CD4-positive, alpha-beta memory T cell (primary cell): ENCODE data around the gene TRIM2. TPM values are rescaled to one million over a fixed set of nuclear protein-coding genes. Genes with fewer than 3 reads are reported as not detected.

Experiments used
- CTCF ChIA-PET: fragments of 350-600 bp; sonication (Branson Sonifier 250); formaldehyde crosslinking; loops from one replicate; lab custom pipeline; 2021; ENCODE audit warnings: inconsistent platforms; ENCODE audit not compliant: partially characterized antibody; lab: Charles Lee
- POLR2A ChIA-PET: fragments of 350-600 bp; sonication (Branson Sonifier 250); formaldehyde crosslinking; loops from one replicate; lab custom pipeline; 2021; ENCODE audit not compliant: partially characterized antibody; lab: Charles Lee
- DNase-seq, 5 donors: peaks; one replicate each; pipeline versions ENCODE4 v3.0.0 to v3.0.0-alpha.2; 2020 to 2022; ENCODE audit warnings: mixed read lengths in 1 of 5
- H3K27ac ChIP-seq: one replicate; pipeline ENCODE4 v1.7.0; 2013; ENCODE audit warnings: low read depth, low read length
- H3K27me3 ChIP-seq: 2 replicates; pipeline ENCODE4 v1.7.0; 2013; ENCODE audit warnings: mild to moderate bottlenecking, low read length, moderate library complexity; ENCODE audit not compliant: insufficient read depth
- H3K36me3 ChIP-seq: 2 replicates; pipeline ENCODE4 v1.7.0; 2013; ENCODE audit warnings: mild to moderate bottlenecking, low read length, moderate library complexity; ENCODE audit not compliant: insufficient read depth
- H3K4me1 ChIP-seq: 2 replicates; pipeline ENCODE4 v1.7.0; 2013; ENCODE audit warnings: mild to moderate bottlenecking, low read length, moderate library complexity; ENCODE audit not compliant: insufficient read depth
- H3K4me3 ChIP-seq, 2 donors: one replicate each; pipeline ENCODE4 v1.7.0; 2013; ENCODE audit warnings: low read length in 2 of 2, mild to moderate bottlenecking in 1 of 2
- H3K9me3 ChIP-seq, 2 donors: one replicate each; pipeline ENCODE4 v1.7.0; 2013; ENCODE audit warnings: low read length in 2 of 2, control low read depth in 1 of 2; ENCODE audit not compliant: control insufficient read depth in 1 of 2
- H3K27ac Mint-ChIP-seq, 7 donors: one replicate each; pipeline ENCODE4 v1.8.0; 2020 to 2021; ENCODE audit warnings: mixed read lengths in 7 of 7, mild to moderate bottlenecking in 6 of 7, inconsistent platforms in 3 of 7, moderate library complexity in 3 of 7
- H3K27me3 Mint-ChIP-seq, 2 donors: one replicate each; pipeline ENCODE4 v1.8.0; 2020 to 2021; ENCODE audit warnings: mixed read lengths in 2 of 2
- H3K36me3 Mint-ChIP-seq, 2 donors: one replicate each; pipeline ENCODE4 v1.8.0; 2020 to 2021; ENCODE audit warnings: mixed read lengths in 2 of 2, inconsistent platforms in 1 of 2, mild to moderate bottlenecking in 1 of 2
- H3K4me1 Mint-ChIP-seq, 4 donors: one replicate each; pipeline ENCODE4 v1.8.0; 2020 to 2021; ENCODE audit warnings: mixed read lengths in 4 of 4, mild to moderate bottlenecking in 1 of 4
- H3K4me3 Mint-ChIP-seq, 8 donors: one replicate each; pipeline ENCODE4 v1.8.0; 2020 to 2021; ENCODE audit warnings: mixed read lengths in 8 of 8, mild to moderate bottlenecking in 7 of 8, moderate library complexity in 6 of 8, inconsistent platforms in 3 of 8
- H3K9me3 Mint-ChIP-seq, 8 donors: one replicate each; pipeline ENCODE4 v1.8.0; 2020 to 2021; ENCODE audit warnings: mixed read lengths in 8 of 8, mild to moderate bottlenecking in 5 of 8, inconsistent platforms in 3 of 8, moderate library complexity in 1 of 8
- intact Hi-C: fragments of 100-400 bp; cut with micrococcal nuclease; formaldehyde crosslinking; loops from one replicate; pipeline ENCODE4 v1.15.1; 2023
- polyA plus RNA-seq, 2 donors: library from polyadenylated mRNA; unstranded; fragments of 300-500 nt; fragmentation: Illumina TruSeq; gene quantifications; one replicate each; pipeline ENCODE4 v1.2.3, GENCODE V29; 2021
- total RNA-seq, 2 experiments: library from RNA; stranded (reverse); gene quantifications; one replicate each; pipeline ENCODE4 v1.2.3, GENCODE V29; 2021

Gene TRIM2
- total and polyA plus RNA-seq, 4 experiments from 2014 or later: 7.5 to 12.3 (median 10.5) TPM

DNA sequence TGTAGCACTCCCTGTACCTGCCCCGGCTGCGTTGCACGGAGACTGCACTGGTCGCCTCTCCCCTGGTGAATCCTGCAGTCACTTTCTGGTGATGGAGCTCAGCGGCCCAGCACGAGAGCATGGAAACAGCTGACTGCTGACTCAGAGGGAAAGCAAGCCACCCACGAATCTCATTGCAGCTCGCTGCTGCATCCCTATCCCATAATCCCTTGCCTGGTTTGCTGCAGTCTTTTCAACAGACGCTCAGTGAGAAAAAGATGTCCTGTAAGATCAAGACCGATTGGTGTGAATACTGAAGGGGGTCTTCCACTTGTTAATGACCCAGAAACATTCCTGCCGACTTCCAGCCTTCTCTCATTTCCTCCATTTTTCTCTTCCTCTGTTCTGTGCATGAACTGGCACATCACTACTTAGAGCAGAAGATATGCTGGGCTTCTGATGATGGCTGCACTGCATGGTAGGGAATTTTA is 52.9 kb downstream of the TRIM2 start:
- peaks cover 0 to 3% (median 1%) of the 10 kb centered on the region in 4 donors for H3K4me1 Mint-ChIP-seq
- intact Hi-C loops: no loop called here

DNA sequence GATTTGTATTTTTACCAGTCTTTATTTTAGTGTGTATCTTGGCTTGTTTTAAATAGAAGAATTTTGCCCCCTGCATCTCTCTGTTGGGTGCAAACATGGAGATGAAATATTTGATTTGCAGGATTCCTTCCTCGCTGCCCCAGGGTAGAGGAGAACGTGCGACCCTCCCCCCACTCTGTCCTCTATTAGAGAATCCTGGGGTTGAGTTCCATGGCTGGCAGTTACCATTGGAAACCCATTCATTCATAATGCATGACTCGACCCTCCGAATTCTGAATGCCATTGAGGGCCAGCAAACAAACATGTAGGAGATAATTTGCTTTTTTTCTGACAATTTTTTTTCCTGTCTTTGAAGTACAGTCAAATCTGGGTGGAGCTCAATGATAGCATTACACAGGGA is 53.7 kb downstream of the TRIM2 start:
- no peaks in the 10 kb centered on the region for H3K36me3 ChIP-seq
- no peak for DNase-seq
- ChIA-PET POLR2A (no interaction called here), CTCF (interaction anchor here (0.8 kb wide), 1 partner anchor 39 kb away, joined by 3 read pairs; no protein-coding TSS in a partner anchor)
- Mint-ChIP-seq H3K36me3 (peaks cover 2 to 6% of the 10 kb centered on the region in 2 donors), H3K4me1 (peaks cover 0 to under 1% (median 0%) of the 10 kb centered on the region in 4 donors), H3K27me3 (peaks cover 6 to 13% of the 10 kb centered on the region in 2 donors), H3K27ac (no peak overlapping the region), H3K9me3 (peaks cover 0 to 12% (median 6%) of the 10 kb centered on the region in 8 donors), H3K4me3 (no peak overlapping the region)
- intact Hi-C loops: no loop called here
- H3K9me3 ChIP-seq: no peaks in the 10 kb centered on the region
- H3K27me3 ChIP-seq: no peaks in the 10 kb centered on the region
- no peak overlapping the region for H3K27ac ChIP-seq
- no peak overlapping the region for H3K4me3 ChIP-seq
- peaks cover 10% of the 10 kb centered on the region for H3K4me1 ChIP-seq

More for the DNA sequence above, 52.9 kb downstream of the TRIM2 start:
- ChIA-PET CTCF (interaction anchor here (0.8 kb wide), 1 partner anchor 40 kb away, joined by 3 read pairs; no protein-coding TSS in a partner anchor), POLR2A (interaction anchor here (1.2 kb wide), 1 partner anchor 9 kb away, joined by 3 read pairs; no protein-coding TSS in a partner anchor)
- Histone ChIP-seq H3K27ac (no peak overlapping the region), H3K4me3 (no peak overlapping the region), H3K4me1 (peaks cover 10% of the 10 kb centered on the region), H3K9me3 (no peaks in the 10 kb centered on the region), H3K36me3 (no peaks in the 10 kb centered on the region), H3K27me3 (no peaks in the 10 kb centered on the region)
- DNase-seq: no peak
- peaks cover 2 to 6% of the 10 kb centered on the region in 2 donors for H3K36me3 Mint-ChIP-seq
- peaks cover 6 to 13% of the 10 kb centered on the region in 2 donors for H3K27me3 Mint-ChIP-seq
- H3K27ac Mint-ChIP-seq: no peak overlapping the region
- H3K4me3 Mint-ChIP-seq: no peak overlapping the region
- H3K9me3 Mint-ChIP-seq: peaks cover 0 to 8% (median 4%) of the 10 kb centered on the region in 8 donors

DNA sequence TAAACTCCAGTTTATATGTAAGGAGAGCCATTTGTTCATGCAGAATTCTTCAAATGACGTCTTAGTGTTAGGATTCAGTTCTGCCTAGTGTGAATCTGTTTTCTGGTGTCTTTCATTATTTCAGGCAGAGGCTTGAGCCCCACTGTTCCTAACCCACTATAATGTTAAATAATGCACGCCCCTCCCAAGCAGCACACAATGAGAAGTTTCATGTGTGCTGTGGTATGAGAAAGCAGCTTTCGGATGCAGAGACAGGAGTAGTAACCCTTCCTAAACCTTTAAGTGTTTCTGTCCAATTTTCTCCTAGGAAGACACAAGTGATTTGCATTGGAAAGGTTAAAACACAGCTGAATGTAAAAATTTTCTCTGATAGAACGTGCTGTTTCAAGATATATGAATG is 54.5 kb downstream of the TRIM2 start:
- no peak for DNase-seq
- POLR2A ChIA-PET: no interaction called here
- H3K36me3 Mint-ChIP-seq: peaks cover 3 to 6% of the 10 kb centered on the region in 2 donors
- no peaks in the 10 kb centered on the region for H3K9me3 ChIP-seq
- no peak overlapping the region for H3K27ac ChIP-seq
- H3K4me3 Mint-ChIP-seq: no peak overlapping the region
- H3K27me3 ChIP-seq: no peaks in the 10 kb centered on the region
- H3K9me3 Mint-ChIP-seq: peaks cover 0 to 12% (median 6%) of the 10 kb centered on the region in 8 donors
- no peak overlapping the region for H3K4me3 ChIP-seq
- intact Hi-C loops: no loop called here
- CTCF ChIA-PET: no interaction called here
- H3K27me3 Mint-ChIP-seq: peaks cover 6 to 13% of the 10 kb centered on the region in 2 donors
- H3K4me1 Mint-ChIP-seq: no peaks in the 10 kb centered on the region
- H3K4me1 ChIP-seq: peaks cover 10% of the 10 kb centered on the region
- no peak overlapping the region for H3K27ac Mint-ChIP-seq
- no peaks in the 10 kb centered on the region for H3K36me3 ChIP-seq

DNA sequence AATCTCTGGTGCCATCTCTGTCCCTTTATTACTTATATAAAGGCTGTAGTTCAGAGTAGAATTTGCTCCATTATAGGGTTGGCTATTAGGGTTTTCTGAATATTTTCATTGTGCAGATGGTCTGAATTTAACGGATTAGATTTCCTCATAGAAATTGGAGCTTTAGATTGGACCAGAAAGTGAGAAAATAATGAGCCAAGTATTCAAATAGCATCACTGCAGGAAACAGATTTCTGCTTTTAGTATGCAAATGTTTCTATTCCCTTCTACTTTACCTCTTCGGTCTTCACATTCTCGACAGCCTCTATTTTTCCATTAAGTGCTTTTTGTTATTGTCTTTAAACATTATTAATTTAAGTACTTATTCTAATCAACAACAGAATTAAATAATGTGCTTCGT is 55.4 kb downstream of the TRIM2 start:
- no peaks in the 10 kb centered on the region for H3K36me3 ChIP-seq
- H3K27ac ChIP-seq: no peak overlapping the region
- POLR2A ChIA-PET: no interaction called here
- intact Hi-C loops: no loop called here
- CTCF ChIA-PET: no interaction called here
- peaks cover 10% of the 10 kb centered on the region for H3K4me1 ChIP-seq
- Mint-ChIP-seq H3K27ac (no peak overlapping the region), H3K36me3 (peaks cover 3 to 6% of the 10 kb centered on the region in 2 donors), H3K9me3 (peaks cover 0 to 12% (median 6%) of the 10 kb centered on the region in 8 donors), H3K27me3 (peaks cover 6 to 12% of the 10 kb centered on the region in 2 donors), H3K4me1 (no peaks in the 10 kb centered on the region), H3K4me3 (no peak overlapping the region)
- H3K4me3 ChIP-seq: no peak overlapping the region
- no peaks in the 10 kb centered on the region for H3K9me3 ChIP-seq
- no peaks in the 10 kb centered on the region for H3K27me3 ChIP-seq
- DNase-seq: no peak

DNA sequence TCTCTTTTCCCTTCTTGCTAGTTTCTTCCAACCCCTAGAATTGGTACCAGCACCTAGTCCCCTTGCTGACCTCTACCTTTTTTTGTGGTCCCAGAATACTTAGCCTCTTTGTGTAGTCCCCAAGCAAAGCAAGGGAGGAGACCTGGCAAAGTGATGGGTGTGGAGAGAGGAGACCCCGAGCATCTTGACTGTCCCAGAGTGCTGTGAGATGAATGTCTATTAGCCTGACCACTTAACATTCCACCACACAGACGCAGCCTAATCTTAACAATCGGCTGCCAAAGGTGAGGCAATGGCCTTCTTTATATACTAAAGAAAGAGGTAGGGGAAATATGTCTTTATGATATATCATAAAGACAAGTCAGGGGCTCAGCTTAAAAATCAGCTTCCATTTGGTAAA is 55.9 kb downstream of the TRIM2 start:
- no peak for DNase-seq
- H3K27ac Mint-ChIP-seq: no peak overlapping the region
- Histone ChIP-seq H3K27ac (no peak overlapping the region), H3K27me3 (no peaks in the 10 kb centered on the region), H3K36me3 (no peaks in the 10 kb centered on the region), H3K9me3 (no peaks in the 10 kb centered on the region), H3K4me1 (peaks cover 10% of the 10 kb centered on the region), H3K4me3 (no peak overlapping the region)
- CTCF ChIA-PET: no interaction called here
- H3K27me3 Mint-ChIP-seq: peaks cover 6 to 12% of the 10 kb centered on the region in 2 donors
- H3K36me3 Mint-ChIP-seq: peaks cover 3 to 6% of the 10 kb centered on the region in 2 donors
- no peak overlapping the region for H3K4me3 Mint-ChIP-seq
- no peaks in the 10 kb centered on the region for H3K4me1 Mint-ChIP-seq
- peaks cover 0 to 12% (median 6%) of the 10 kb centered on the region in 8 donors for H3K9me3 Mint-ChIP-seq
- POLR2A ChIA-PET: interaction anchor here (0.7 kb wide), 1 partner anchor 17 kb away, joined by 3 read pairs; no protein-coding TSS in a partner anchor
- intact Hi-C loops: no loop called here

DNA sequence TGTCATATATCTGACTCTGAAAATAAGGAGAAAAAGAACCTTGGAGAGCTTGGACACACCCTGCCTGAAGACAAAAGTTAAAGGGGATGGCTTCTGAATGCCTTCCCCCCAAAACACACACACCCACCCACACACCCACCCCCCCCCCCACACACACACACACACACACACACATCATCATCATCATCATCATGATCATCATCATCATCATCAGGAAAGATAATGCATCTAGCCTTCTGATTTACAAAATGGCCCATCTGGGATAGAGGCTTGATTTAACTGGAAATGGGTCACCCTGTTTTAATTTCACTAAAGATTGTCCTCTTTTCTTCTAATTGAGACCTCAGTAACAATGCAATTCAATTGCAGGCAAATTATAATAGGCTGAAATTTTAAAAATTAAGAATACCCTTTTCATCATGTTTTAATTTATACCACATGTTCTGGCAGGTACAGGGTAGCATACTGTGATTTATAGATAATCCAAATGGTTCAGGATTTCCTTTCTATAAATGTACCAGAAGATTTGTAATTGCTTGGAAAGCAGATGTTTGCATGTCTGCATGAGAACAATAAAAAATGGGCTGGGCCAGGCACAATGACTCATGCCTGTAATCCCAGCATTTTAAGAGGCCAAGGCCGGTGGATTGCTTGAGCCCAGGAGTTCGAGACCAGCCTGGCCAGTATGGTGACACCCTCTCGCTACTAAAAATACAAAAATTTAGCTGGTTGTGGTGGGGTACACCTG is 56.5 kb downstream of the TRIM2 start:
- Histone ChIP-seq H3K27me3 (no peaks in the 10 kb centered on the region), H3K4me3 (no peak overlapping the region), H3K4me1 (peaks cover 10% of the 10 kb centered on the region), H3K9me3 (no peaks in the 10 kb centered on the region), H3K36me3 (no peaks in the 10 kb centered on the region), H3K27ac (no peak overlapping the region)
- H3K9me3 Mint-ChIP-seq: peaks cover 0 to 12% (median 6%) of the 10 kb centered on the region in 8 donors
- intact Hi-C loops: no loop called here
- no peak overlapping the region for H3K4me3 Mint-ChIP-seq
- DNase-seq: no peak
- ChIA-PET POLR2A (interaction anchor here (0.7 kb wide), 1 partner anchor 17 kb away, joined by 3 read pairs; no protein-coding TSS in a partner anchor), CTCF (no interaction called here)
- peaks cover 3 to 6% of the 10 kb centered on the region in 2 donors for H3K36me3 Mint-ChIP-seq
- peaks cover 4 to 10% of the 10 kb centered on the region in 2 donors for H3K27me3 Mint-ChIP-seq
- H3K27ac Mint-ChIP-seq: no peak overlapping the region
- H3K4me1 Mint-ChIP-seq: no peaks in the 10 kb centered on the region

GRCh38 chr4:153261461-153261860 is 57.2 kb downstream of the TRIM2 start:
- H3K4me3 Mint-ChIP-seq: no peak overlapping the region
- Histone ChIP-seq H3K4me3 (no peak overlapping the region), H3K9me3 (no peaks in the 10 kb centered on the region), H3K36me3 (no peaks in the 10 kb centered on the region), H3K27me3 (no peaks in the 10 kb centered on the region), H3K4me1 (peaks cover 10% of the 10 kb centered on the region), H3K27ac (no peak overlapping the region)
- peaks cover 3 to 6% of the 10 kb centered on the region in 2 donors for H3K36me3 Mint-ChIP-seq
- no peak overlapping the region for H3K27ac Mint-ChIP-seq
- DNase-seq: no peak
- intact Hi-C loops: no loop called here
- CTCF ChIA-PET: interaction anchor here (0.6 kb wide), 1 partner anchor 12 kb away, joined by 7 read pairs; no protein-coding TSS in a partner anchor
- peaks cover 2 to 7% of the 10 kb centered on the region in 2 donors for H3K27me3 Mint-ChIP-seq
- no peaks in the 10 kb centered on the region for H3K4me1 Mint-ChIP-seq
- POLR2A ChIA-PET: no interaction called here
- peaks cover 0 to 12% (median 6%) of the 10 kb centered on the region in 8 donors for H3K9me3 Mint-ChIP-seq
